K562 (cell line): ENCODE results near the gene CLCN1. TPM values are rescaled to one million over a fixed set of nuclear protein-coding genes. Genes with fewer than 3 reads are reported as not detected.

ENCODE experiments used
- NFE2 ChIP-seq: IDR thresholded peaks from 2 replicates; pipeline ENCODE4 v1.6.1; 2014; ENCODE audit warnings: antibody characterized with exemption, low read depth
- PBX2 ChIP-seq, 2 experiments: IDR thresholded peaks in 1 of 2; conservative IDR thresholded peaks in 1 of 2; 2 replicates each; pipeline ENCODE4 v1.6.1; 2016; ENCODE audit warnings: low read depth in 2 of 2, mild to moderate bottlenecking in 1 of 2, missing compliant biosample characterization in 1 of 2, missing genetic modification characterization in 1 of 2, moderate library complexity in 1 of 2
- PCBP2 ChIP-seq: fragments of 200-400 bp; formaldehyde crosslinking; IDR thresholded peaks from 2 replicates; pipeline ENCODE4 v1.6.1; 2018; ENCODE audit warnings: low read length, low read depth, mild to moderate bottlenecking, moderate library complexity; ENCODE audit not compliant: poor library complexity, severe bottlenecking
- PKNOX1 ChIP-seq: fragments of 450-650 bp; IDR thresholded peaks from 2 replicates; pipeline ENCODE4 v1.6.1; 2016
- SIRT6 ChIP-seq: IDR thresholded peaks from one replicate; pipeline ENCODE4 v1.6.1; 2012; ENCODE audit warnings: low read depth, mild to moderate bottlenecking, control low read depth, inconsistent platforms, low read length, moderate library complexity
- ZEB2 ChIP-seq: fragments of 450-650 bp; IDR thresholded peaks from 2 replicates; pipeline ENCODE4 v1.6.1; 2016
- ZNF280B ChIP-seq: fragments of 250-450 bp; sonication (Bioruptor Pico); IDR thresholded peaks from 2 replicates; pipeline ENCODE4 v1.5.1; 2021; ENCODE audit warnings: mild to moderate bottlenecking
- polyA plus RNA-seq, 8 experiments: library from polyadenylated mRNA; depleted of rRNA in 4 of 8; stranded (reverse) in 5 of 8; unstranded in 3 of 8; fragments of >200 nt; fragmentation: Nextera tagmentation in 2 of 8; fragmentation: Illumina TruSeq in 1 of 8; extraction: Ambion mirVana in 2 of 8; extraction: Trizol in 1 of 8; gene quantifications; 2 replicates each; pipeline versions ENCODE4 v1.2.1 to v1.2.3, GENCODE V29; 2011 to 2014; ENCODE audit warnings: inconsistent platforms in 1 of 8, missing spikeins in 1 of 8
- total RNA-seq, 7 experiments: library from RNA; depleted of rRNA in 6 of 7; stranded (reverse); fragments of >200 nt in 6 of 7; fragmentation: Illumina TruSeq in 2 of 7; extraction: Trizol in 2 of 7; gene quantifications; 2 replicates each; pipeline versions ENCODE4 v1.2.1 to v1.2.3, GENCODE V29; 2011 to 2021; ENCODE audit warnings: low replicate concordance in 1 of 7

Gene CLCN1
- total and polyA plus RNA-seq, 9 of the 15 experiments (the other 6 are each of a cell fraction or from before 2014, with no cell fraction given), result 0.01 to 0.11 (median 0.04) TPM; not detected in 4

GRCh38 chr7:143347950-143348349 is 32.0 kb downstream of the CLCN1 start (continued):
- TF ChIP-seq ZNF280B (no peak), PBX2 (CRISPR knock-in tag; IDR thresholded peaks at IDR 0.05; ENCODE audit: low read depth) (no peak), PBX2 (tag; conservative IDR thresholded peaks at IDR 0.05; ENCODE audit: low read depth) (peak; percentile 65), SIRT6 (no peak), PKNOX1 (peak; percentile 82), PCBP2 (no peak), NFE2 (0 out of 2 replicates have a peak, but pooled peaks have one; percentile 13), ZEB2 (no peak)
- TF ChIP-seq, all 486 proteins: peak for 5
